22Rv1 (cell line): ENCODE data around the gene ESRRA.
"Not testable (repeated sequence)": the region's sequence is repeated elsewhere in the genome, so short reads cannot be mapped to it uniquely, and the experiment has no call there.

ENCODE experiments used
- ZFX ChIP-seq: fragments of 450-650 bp; IDR thresholded peaks from 2 replicates; pipeline ENCODE4 v1.6.1; 2017; ENCODE audit warnings: antibody characterized with exemption, borderline replicate concordance
- TF ChIP-seq, protein P1 (sequence below): fragments of 450-650 bp; IDR thresholded peaks from 2 replicates; pipeline ENCODE4 v1.5.1; 2017; ENCODE audit warnings: mild to moderate bottlenecking

GRCh38 chr11:64307795-64308194, 2.5 kb downstream of the ESRRA start:
- TF ChIP-seq, protein P1, sequence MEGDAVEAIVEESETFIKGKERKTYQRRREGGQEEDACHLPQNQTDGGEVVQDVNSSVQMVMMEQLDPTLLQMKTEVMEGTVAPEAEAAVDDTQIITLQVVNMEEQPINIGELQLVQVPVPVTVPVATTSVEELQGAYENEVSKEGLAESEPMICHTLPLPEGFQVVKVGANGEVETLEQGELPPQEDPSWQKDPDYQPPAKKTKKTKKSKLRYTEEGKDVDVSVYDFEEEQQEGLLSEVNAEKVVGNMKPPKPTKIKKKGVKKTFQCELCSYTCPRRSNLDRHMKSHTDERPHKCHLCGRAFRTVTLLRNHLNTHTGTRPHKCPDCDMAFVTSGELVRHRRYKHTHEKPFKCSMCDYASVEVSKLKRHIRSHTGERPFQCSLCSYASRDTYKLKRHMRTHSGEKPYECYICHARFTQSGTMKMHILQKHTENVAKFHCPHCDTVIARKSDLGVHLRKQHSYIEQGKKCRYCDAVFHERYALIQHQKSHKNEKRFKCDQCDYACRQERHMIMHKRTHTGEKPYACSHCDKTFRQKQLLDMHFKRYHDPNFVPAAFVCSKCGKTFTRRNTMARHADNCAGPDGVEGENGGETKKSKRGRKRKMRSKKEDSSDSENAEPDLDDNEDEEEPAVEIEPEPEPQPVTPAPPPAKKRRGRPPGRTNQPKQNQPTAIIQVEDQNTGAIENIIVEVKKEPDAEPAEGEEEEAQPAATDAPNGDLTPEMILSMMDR: not testable (repeated sequence)
- TF ChIP-seq ZFX: not testable (repeated sequence)
